Bronchus fibroblast of lung (primary cell): ENCODE results near the gene ZNF786. TPM values are rescaled to one million over a fixed set of nuclear protein-coding genes. Genes with fewer than 3 reads are reported as not detected.

Source experiments
- total RNA-seq: library from RNA; depleted of rRNA; stranded (reverse); fragments of >200 nt; gene quantifications from 2 replicates; pipeline ENCODE4 v1.2.3, GENCODE V29; 2015

ZNF786 gene, protein sequence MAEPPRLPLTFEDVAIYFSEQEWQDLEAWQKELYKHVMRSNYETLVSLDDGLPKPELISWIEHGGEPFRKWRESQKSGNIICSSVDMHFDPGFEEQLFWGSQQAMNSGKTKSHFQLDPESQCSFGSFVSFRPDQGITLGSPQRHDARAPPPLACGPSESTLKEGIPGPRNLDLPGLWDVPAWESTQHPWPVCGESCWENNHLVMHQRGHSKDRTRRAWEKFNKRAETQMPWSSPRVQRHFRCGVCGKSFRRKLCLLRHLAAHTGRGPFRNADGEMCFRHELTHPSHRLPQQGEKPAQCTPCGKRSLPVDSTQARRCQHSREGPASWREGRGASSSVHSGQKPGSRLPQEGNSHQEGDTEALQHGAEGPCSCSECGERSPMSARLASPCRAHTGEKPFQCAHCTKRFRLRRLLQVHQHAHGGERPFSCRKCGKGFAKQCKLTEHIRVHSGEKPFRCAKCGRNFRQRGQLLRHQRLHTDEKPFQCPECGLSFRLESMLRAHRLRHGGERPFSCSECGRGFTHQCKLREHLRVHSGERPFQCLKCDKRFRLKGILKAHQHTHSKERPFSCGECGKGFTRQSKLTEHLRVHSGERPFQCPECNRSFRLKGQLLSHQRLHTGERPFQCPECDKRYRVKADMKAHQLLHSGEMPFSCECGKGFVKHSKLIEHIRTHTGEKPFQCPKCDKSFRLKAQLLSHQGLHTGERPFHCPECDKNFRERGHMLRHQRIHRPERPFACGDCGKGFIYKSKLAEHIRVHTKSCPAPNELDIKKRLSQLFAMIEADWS
- 3.0 and 3.4 TPM in 2 replicates for total RNA-seq

DNA sequence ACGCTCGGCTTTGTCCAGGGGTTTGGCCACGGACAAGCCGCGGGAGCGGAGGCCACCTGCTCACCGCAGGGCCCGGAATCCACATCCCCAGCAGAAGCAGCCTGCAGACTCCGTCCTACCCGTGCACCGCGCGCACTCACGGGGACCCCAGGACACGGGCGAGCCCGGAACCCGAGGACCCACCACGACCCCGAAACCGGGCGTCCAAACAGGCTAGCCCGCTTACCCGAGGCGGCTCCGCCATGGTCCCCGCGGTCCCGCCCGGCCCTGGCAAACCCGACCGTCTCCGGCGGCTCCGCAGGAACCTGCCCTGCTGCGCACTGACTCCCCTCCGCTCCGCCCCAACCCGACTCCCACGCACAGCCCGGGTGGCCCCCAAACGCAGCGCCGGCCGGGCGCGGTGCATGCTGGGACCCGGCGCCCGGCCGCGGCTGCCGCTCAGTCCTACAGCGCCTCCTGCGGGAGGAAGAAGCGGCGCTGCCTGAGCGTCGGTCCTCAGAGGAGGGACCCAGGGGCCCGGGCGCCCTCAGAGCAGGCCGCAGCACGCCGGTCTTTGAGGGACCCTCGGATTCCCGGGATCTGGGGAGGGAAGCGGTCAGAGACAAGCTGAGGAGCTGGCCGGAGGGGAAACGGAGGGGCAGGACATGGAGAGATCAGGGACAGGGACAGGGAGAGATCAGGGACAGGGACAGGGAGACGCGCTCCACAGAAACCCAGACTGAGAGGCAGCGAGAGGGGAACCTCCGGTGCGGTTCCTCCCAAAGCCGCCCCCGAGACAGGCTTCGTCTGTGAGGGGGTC, at the start of gene ZNF786:
Gene ZNF786, minus strand, starts transcription at position 322 of the 799 bp plus-strand sequence. Its CDS starts 78 bp downstream, at position 244.

DNA sequence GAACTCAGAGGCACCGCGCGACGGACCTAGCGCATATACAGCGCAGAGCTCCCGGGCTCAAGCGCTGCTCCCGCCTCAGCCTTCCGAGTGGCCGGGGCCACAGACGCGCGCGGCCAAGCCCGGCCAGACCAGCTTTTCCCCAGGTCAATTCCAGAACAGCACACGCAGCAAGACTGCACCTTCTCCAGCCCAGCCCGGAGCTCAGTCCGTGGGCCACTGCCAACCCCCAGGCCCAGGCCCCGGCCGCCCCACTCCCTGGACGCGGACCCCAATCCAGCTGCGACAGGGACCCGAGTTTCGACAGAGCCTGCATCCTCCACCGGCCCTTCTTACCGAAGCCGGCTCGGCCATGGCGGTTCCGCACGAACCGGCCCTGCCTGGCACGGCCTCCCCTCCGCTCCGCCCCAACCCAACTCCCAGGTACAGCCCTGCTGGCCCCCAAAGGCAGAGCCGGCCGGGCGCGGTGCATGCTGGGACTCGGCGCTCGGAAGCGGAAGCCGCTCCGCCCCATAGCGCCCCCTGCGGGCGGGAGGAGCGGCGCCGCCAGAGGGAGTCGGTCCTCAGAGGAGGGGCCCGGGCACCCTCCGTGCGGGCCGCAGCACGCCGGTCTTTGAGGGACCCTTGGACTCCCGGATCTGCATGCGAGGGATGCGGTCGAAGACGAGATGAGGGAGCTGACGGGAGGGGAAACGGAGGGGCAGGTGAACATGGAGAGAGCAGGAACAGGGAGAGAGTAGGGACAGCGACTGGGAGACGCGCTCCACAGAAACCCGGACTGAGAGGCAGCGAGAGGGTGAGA, 35.5 kb upstream of the ZNF786 start, which contains the start of gene ZNF425:
Gene ZNF425, minus strand, starts transcription at position 462 of the 799 bp plus-strand sequence. Its CDS starts 111 bp downstream, at position 351.

DNA sequence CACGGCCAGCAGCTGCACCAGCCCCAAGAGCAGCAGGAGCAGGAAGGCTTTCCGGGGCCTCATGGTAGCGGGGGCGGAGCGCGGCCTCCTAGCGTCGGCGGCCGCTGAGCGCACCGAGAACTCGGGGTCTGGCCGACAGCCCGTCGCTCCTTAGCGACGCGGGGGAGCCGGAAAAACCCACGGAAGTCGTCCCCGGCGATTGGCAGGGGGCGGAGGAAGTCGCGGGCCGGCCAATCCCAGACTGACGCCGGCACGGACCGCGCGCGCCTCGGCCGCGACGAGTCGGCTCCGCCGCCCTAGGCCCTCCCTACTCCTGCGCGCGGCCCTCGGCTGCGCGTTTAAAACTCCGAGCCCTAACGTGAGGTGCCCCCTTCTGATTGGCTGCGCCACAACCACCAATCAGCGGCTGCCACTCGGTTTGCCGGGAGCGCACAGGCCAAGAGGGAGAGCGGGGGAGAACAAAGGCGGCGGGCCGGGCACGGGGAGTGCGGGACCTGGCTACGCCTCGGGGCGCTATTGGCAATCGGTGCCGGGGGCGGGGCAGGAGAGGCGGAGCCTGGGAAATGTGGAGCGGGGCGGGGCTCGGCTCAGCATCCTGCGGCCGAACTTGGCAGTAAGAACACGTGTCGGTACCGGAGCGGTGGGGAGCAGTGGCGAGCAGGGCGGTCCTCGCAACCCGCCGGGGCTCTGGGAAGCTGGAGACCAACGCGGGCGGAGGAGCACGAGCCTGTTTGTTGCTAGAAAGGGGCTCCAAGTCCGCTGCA, 62.0 kb downstream of the ZNF786 start, which contains the start of gene PDIA4:
Gene PDIA4, minus strand, starts transcription at position 160 of the 764 bp plus-strand sequence. Its CDS starts 97 bp downstream, at position 63.

Other genes starting within 250 kb of the ZNF786 start
- 15.5 and 17.1 TPM in 2 replicates for gene EZH2, start 206.4 kb downstream of the ZNF786 start, total RNA-seq
- 216 and 231 TPM in 2 replicates for gene PDIA4, start 62.2 kb downstream of the ZNF786 start, total RNA-seq
- 1.0 and 1.3 TPM in 2 replicates for gene ZNF425, start 35.6 kb upstream of the ZNF786 start, total RNA-seq
- 7.9 and 8.6 TPM in 2 replicates for gene ZNF398, start 56.7 kb upstream of the ZNF786 start, total RNA-seq
- 15.8 and 16.5 TPM in 2 replicates for gene ZNF282, start 104.8 kb upstream of the ZNF786 start, total RNA-seq
- gene ZNF212, start 148.9 kb upstream of the ZNF786 start, total RNA-seq: 3.9 and 5.0 TPM in 2 replicates
- 4.2 and 4.3 TPM in 2 replicates for gene ZNF783, start 171.5 kb upstream of the ZNF786 start, total RNA-seq